Gastroesophageal sphincter (tissue), 4 donors: Measurements from ENCODE around the gene NDUFS1. TPM values are rescaled to one million over a fixed set of nuclear protein-coding genes. Genes with fewer than 3 reads are reported as not detected.
A peak's percentile ranks its signal among the peaks of the same experiment; 100 is the strongest.

ENCODE experiments used
- ATAC-seq: fragments of 150-250 bp; one replicate; pipeline ENCODE4 v1.9.1; 2016; ENCODE audit warnings: mild to moderate bottlenecking, moderate library complexity
- H3K27ac ChIP-seq, 4 donors: fragments of 200-600 bp; sonication (generic) in 3 of 4; 1 replicate in 3 of 4; 2 replicates in 1 of 4; pipeline ENCODE4 v1.5.1; 2016 to 2019
- H3K27me3 ChIP-seq: fragments of 200-600 bp; sonication (generic); one replicate; pipeline ENCODE4 v1.5.1; 2019
- H3K36me3 ChIP-seq, 2 donors: fragments of 200-600 bp; sonication (generic); one replicate each; pipeline ENCODE4 v1.5.1; 2019; ENCODE audit warnings: control low read depth in 1 of 2
- H3K4me1 ChIP-seq, 3 donors: fragments of 200-600 bp; sonication (generic); 1 replicate in 2 of 3; 2 replicates in 1 of 3; pipeline ENCODE4 v1.5.1; 2016 to 2019; ENCODE audit warnings: control low read depth in 2 of 3
- H3K4me3 ChIP-seq, 2 donors: fragments of 200-600 bp; sonication (generic); one replicate each; pipeline ENCODE4 v1.5.1; 2019; ENCODE audit warnings: mild to moderate bottlenecking in 1 of 2, moderate library complexity in 1 of 2
- H3K9me3 ChIP-seq, 3 donors: fragments of 200-600 bp; sonication (generic); one replicate each; pipeline ENCODE4 v1.5.1; 2017 to 2019; ENCODE audit warnings: control low read depth in 2 of 3
- CTCF ChIP-seq, 4 experiments: fragments of 200-600 bp in 2 of 4; fragments of 450-650 bp in 2 of 4; sonication (generic) in 1 of 4; IDR thresholded peaks; one replicate each; pipeline ENCODE4 v1.5.1; 2017 to 2019; ENCODE audit warnings: antibody characterized with exemption in 4 of 4, mild to moderate bottlenecking in 2 of 4, moderate library complexity in 2 of 4
- EP300 ChIP-seq: sonication (generic); formaldehyde crosslinking; IDR thresholded peaks from one replicate; pipeline ENCODE4 v1.6.1; 2017; ENCODE audit warnings: antibody characterized with exemption, mild to moderate bottlenecking
- POLR2A ChIP-seq, 2 donors: fragments of 450-650 bp; IDR thresholded peaks; one replicate each; pipeline ENCODE4 v1.6.1; 2017; ENCODE audit warnings: antibody characterized with exemption in 2 of 2, mild to moderate bottlenecking in 2 of 2, moderate library complexity in 1 of 2
- POLR2AphosphoS5 ChIP-seq: sonication (generic); formaldehyde crosslinking; IDR thresholded peaks from one replicate; pipeline ENCODE4 v1.6.1; 2017; ENCODE audit warnings: antibody characterized with exemption
- WGBS, 2 donors: methylation state at CpG; one replicate each; pipeline ENCODE4 v1.1.5; 2018; ENCODE audit warnings: low coverage in 1 of 2; 5-methylcytosine and 5-hydroxymethylcytosine counted together
- total RNA-seq, 4 donors: library from RNA; depleted of rRNA; stranded (reverse); fragments of >200 nt; gene quantifications; one replicate each; pipeline ENCODE4 v1.1.0, GENCODE V29; 2016

NDUFS1 gene
- total RNA-seq, 4 donors from 2014 or later = 101 to 165 (median 123) TPM

- no peaks in the 10 kb centered on the region for H3K27me3 ChIP-seq
- H3K9me3 ChIP-seq = no peaks in the 10 kb centered on the region
- ATAC-seq = no peak
- TF ChIP-seq EP300 = no peak
- TF ChIP-seq CTCF (IDR thresholded peaks at IDR 0.05) = no peak
- no peak for TF ChIP-seq POLR2A (IDR thresholded peaks at IDR 0.05)
- no peak for TF ChIP-seq POLR2AphosphoS5
- WGBS, 2 donors = 91 to 100% methylated on average over 4 of the region's 9 CpGs
- H3K36me3 ChIP-seq = peaks cover 0 to 16% of the 10 kb centered on the region in 2 donors
- H3K4me3 ChIP-seq = no peak overlapping the region
- no peak overlapping the region for H3K27ac ChIP-seq
- H3K4me1 ChIP-seq = no peaks in the 10 kb centered on the region
Observed at GRCh38 chr2:206098471-206098870, 60.8 kb downstream of the NDUFS1 start.

GRCh38 chr2:206096876-206097275 is 62.4 kb downstream of the NDUFS1 start:
- Histone ChIP-seq H3K27me3 (no peaks in the 10 kb centered on the region), H3K27ac (no peak overlapping the region), H3K9me3 (no peaks in the 10 kb centered on the region), H3K4me1 (no peaks in the 10 kb centered on the region), H3K36me3 (peaks cover 0 to 4% of the 10 kb centered on the region in 2 donors), H3K4me3 (no peak overlapping the region)
- TF ChIP-seq POLR2AphosphoS5 = no peak
- no peak for TF ChIP-seq EP300
- no peak for TF ChIP-seq CTCF (IDR thresholded peaks at IDR 0.05)
- TF ChIP-seq POLR2A (IDR thresholded peaks at IDR 0.05) = no peak
- ATAC-seq = no peak
- WGBS, 2 donors = 90 to 100% methylated on average over 1 to 2 of the region's 2 CpGs

- H3K36me3 ChIP-seq = no peaks in the 10 kb centered on the region
- no peak for TF ChIP-seq POLR2A (IDR thresholded peaks at IDR 0.05)
- TF ChIP-seq EP300 = no peak
- TF ChIP-seq POLR2AphosphoS5 = no peak
- TF ChIP-seq CTCF (IDR thresholded peaks at IDR 0.05) = no peak
Observed at GRCh38 chr2:206095536-206096332, 63.5 kb downstream of the NDUFS1 start.

GRCh38 chr2:206092297-206092696 is 66.9 kb downstream of the NDUFS1 start:
- Histone ChIP-seq H3K36me3 (peaks cover 0 to 9% of the 10 kb centered on the region in 2 donors), H3K27me3 (no peaks in the 10 kb centered on the region), H3K4me3 (no peak overlapping the region), H3K27ac (no peak overlapping the region), H3K9me3 (no peaks in the 10 kb centered on the region), H3K4me1 (peaks cover 0 to 22% (median 0%) of the 10 kb centered on the region in 3 donors)
- TF ChIP-seq EP300 = no peak
- TF ChIP-seq POLR2A (IDR thresholded peaks at IDR 0.05) = no peak
- no peak for TF ChIP-seq CTCF (IDR thresholded peaks at IDR 0.05)
- TF ChIP-seq POLR2AphosphoS5 = no peak
- no peak for ATAC-seq
- WGBS, 2 donors = 75 to 80% methylated on average over 2 of the region's 2 CpGs

More at GRCh38 chr2:206095536-206096332, 63.5 kb downstream of the NDUFS1 start:
- Histone ChIP-seq H3K27me3 (no peaks in the 10 kb centered on the region), H3K4me1 (no peaks in the 10 kb centered on the region), H3K9me3 (no peaks in the 10 kb centered on the region), H3K27ac (no peak overlapping the region), H3K4me3 (no peak overlapping the region)
- no peak for ATAC-seq
- 34 to 37% methylated on average over 3 of the region's 3 CpGs for WGBS, 2 donors

- Histone ChIP-seq H3K36me3 (peaks cover 0 to 9% of the 10 kb centered on the region in 2 donors), H3K4me3 (no peak overlapping the region), H3K9me3 (no peaks in the 10 kb centered on the region), H3K4me1 (peaks cover 0 to 38% (median 0%) of the 10 kb centered on the region in 3 donors), H3K27me3 (no peaks in the 10 kb centered on the region), H3K27ac (peak overlapping the region in 2 of 4 donors; percentile 9 to 99)
- TF ChIP-seq EP300 (no peak), POLR2A (IDR thresholded peaks at IDR 0.05) (no peak), POLR2AphosphoS5 (no peak), CTCF (IDR thresholded peaks at IDR 0.05) (no peak)
- ATAC-seq = no peak
Observed at GRCh38 chr2:206088248-206088647, 71.0 kb downstream of the NDUFS1 start.
